Vagina (tissue), 2 donors: ENCODE data around the gene RALGAPA2. TPM values are rescaled to one million over a fixed set of nuclear protein-coding genes. Genes with fewer than 3 reads are reported as not detected.

Source experiments
- DNase-seq, 2 donors: peaks; one replicate each; pipeline ENCODE4 v3.0.0-alpha.2; 2017; ENCODE audit errors: extremely low spot score in 2 of 2
- H3K27ac ChIP-seq: fragments of 200-600 bp; sonication (generic); one replicate; pipeline ENCODE4 v1.5.1; 2019
- H3K27me3 ChIP-seq: fragments of 200-600 bp; sonication (generic); one replicate; pipeline ENCODE4 v1.5.1; 2019
- H3K36me3 ChIP-seq, 2 donors: fragments of 200-600 bp; sonication (generic); one replicate each; pipeline ENCODE4 v1.5.1; 2017 to 2019
- H3K4me1 ChIP-seq: fragments of 200-600 bp; sonication (generic); one replicate; pipeline ENCODE4 v1.5.1; 2019
- H3K4me3 ChIP-seq, 2 donors: fragments of 200-600 bp; sonication (generic); 1 replicate in 1 of 2; 2 replicates in 1 of 2; pipeline ENCODE4 v1.5.1; 2016 to 2019
- H3K9me3 ChIP-seq: fragments of 200-600 bp; sonication (generic); one replicate; pipeline ENCODE4 v1.5.1; 2019
- POLR2A ChIP-seq, 2 donors: fragments of 450-650 bp; IDR thresholded peaks; one replicate each; pipeline ENCODE4 v1.6.1; 2017; ENCODE audit warnings: antibody characterized with exemption in 2 of 2, mild to moderate bottlenecking in 2 of 2, moderate library complexity in 2 of 2
- POLR2AphosphoS5 ChIP-seq, 2 donors: sonication (generic); formaldehyde crosslinking; IDR thresholded peaks; one replicate each; pipeline ENCODE4 v1.9.0; 2017; ENCODE audit warnings: antibody characterized with exemption in 2 of 2, mild to moderate bottlenecking in 2 of 2, low read depth in 1 of 2; ENCODE audit not compliant: insufficient read depth in 1 of 2
- intact Hi-C: fragments of 100-400 bp; cut with DNase I; formaldehyde crosslinking; loops from one replicate; pipeline ENCODE4 v1.15.1; 2023
- total RNA-seq: library from RNA; depleted of rRNA; stranded (reverse); fragments of >200 nt; gene quantifications from one replicate; pipeline ENCODE4 v1.2.3, GENCODE V29; 2016
- TF ChIP-seq, protein P1 (sequence below), 3 experiments: fragments of 450-650 bp in 2 of 3; fragments of 200-600 bp in 1 of 3; sonication (generic) in 1 of 3; IDR thresholded peaks; one replicate each; pipeline ENCODE4 v1.5.1; 2017 to 2019; ENCODE audit warnings: antibody characterized with exemption in 3 of 3, mild to moderate bottlenecking in 2 of 3, moderate library complexity in 2 of 3

RALGAPA2 gene
- total RNA-seq, 1 donor from 2014 or later: 31.9 TPM

DNA sequence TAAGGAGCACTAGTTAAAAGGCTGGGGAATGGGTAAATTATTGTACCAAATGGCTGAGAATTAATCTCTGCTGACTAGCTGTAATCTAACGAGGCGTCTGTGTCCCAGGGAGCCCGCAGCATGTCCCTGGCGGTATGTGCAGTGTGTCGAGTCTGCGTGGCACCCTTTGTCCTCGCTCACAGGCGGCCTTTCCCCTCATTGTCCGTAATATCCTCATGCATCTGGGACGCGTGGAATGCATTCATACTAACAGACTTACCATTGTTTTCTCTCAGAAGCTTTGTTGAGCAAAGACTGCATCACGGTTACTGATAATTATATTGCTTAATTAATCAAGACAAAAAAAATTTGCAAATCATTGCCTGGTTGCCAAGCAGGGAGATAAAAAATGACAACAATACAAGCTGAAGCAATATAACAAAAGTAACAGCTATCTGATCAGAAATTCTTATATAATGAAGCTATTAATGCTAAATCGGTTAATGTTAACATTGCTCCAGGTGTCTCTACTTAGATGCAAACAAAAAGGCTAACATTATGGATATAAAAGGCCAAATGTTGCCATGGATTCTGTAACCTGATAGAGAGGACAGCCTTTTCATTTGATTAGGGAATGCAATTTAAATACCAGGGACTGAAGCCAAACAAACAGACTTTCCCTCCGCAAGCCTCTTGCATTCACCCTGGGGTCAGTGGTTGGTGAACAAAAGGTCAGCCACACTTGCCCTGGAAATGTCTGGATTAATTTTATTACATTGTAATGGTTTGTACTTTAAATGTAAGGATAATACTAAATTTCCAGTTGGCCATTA, 219.7 kb downstream of the RALGAPA2 start:
- no peaks in the 10 kb centered on the region for H3K4me1 ChIP-seq
- no peak overlapping the region for H3K27ac ChIP-seq
- no peaks in the 10 kb centered on the region for H3K9me3 ChIP-seq
- DNase-seq: no peak
- peaks cover 0 to 11% of the 10 kb centered on the region in 2 donors for H3K36me3 ChIP-seq
- H3K4me3 ChIP-seq: no peak overlapping the region
- intact Hi-C loops: no loop called here
- no peaks in the 10 kb centered on the region for H3K27me3 ChIP-seq
- TF ChIP-seq POLR2AphosphoS5 (IDR thresholded peaks at IDR 0.05; ENCODE audit: insufficient read depth in 1 of 2, low read depth in 1 of 2): no peak
- TF ChIP-seq, protein P1, sequence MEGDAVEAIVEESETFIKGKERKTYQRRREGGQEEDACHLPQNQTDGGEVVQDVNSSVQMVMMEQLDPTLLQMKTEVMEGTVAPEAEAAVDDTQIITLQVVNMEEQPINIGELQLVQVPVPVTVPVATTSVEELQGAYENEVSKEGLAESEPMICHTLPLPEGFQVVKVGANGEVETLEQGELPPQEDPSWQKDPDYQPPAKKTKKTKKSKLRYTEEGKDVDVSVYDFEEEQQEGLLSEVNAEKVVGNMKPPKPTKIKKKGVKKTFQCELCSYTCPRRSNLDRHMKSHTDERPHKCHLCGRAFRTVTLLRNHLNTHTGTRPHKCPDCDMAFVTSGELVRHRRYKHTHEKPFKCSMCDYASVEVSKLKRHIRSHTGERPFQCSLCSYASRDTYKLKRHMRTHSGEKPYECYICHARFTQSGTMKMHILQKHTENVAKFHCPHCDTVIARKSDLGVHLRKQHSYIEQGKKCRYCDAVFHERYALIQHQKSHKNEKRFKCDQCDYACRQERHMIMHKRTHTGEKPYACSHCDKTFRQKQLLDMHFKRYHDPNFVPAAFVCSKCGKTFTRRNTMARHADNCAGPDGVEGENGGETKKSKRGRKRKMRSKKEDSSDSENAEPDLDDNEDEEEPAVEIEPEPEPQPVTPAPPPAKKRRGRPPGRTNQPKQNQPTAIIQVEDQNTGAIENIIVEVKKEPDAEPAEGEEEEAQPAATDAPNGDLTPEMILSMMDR (IDR thresholded peaks at IDR 0.05): no peak
- TF ChIP-seq POLR2A (IDR thresholded peaks at IDR 0.05): no peak

DNA sequence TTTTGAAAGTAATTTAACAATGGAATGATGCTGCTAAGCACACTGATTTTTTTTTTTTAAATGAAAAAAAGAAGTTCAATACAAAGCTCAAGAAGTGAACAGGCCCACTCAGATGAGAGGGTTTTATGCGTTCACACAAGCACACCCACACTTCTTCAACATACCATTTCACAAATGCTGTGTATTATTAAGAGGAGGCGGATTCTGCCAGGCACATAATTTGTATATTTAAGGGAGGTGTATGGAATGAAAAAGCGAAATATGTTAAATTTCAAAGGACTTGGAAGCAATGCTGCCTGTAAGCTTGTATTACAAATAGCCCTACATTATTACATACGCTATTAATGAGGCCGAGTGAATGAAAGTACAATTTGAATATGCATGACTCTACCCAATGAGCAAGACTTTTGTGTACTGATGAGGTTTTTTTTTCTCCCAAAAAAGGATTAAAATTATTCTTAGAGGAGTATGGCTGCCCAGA, 220.6 kb downstream of the RALGAPA2 start:
- Histone ChIP-seq H3K4me1 (no peaks in the 10 kb centered on the region), H3K27ac (no peak overlapping the region), H3K4me3 (no peak overlapping the region), H3K27me3 (no peaks in the 10 kb centered on the region), H3K36me3 (peaks cover 0 to 14% of the 10 kb centered on the region in 2 donors), H3K9me3 (no peaks in the 10 kb centered on the region)
- no peak for DNase-seq
- TF ChIP-seq POLR2AphosphoS5 (IDR thresholded peaks at IDR 0.05; ENCODE audit: insufficient read depth in 1 of 2, low read depth in 1 of 2) (no peak), POLR2A (IDR thresholded peaks at IDR 0.05) (no peak)
- TF ChIP-seq, protein P1 (IDR thresholded peaks at IDR 0.05): no peak
- intact Hi-C loops: no loop called here

DNA sequence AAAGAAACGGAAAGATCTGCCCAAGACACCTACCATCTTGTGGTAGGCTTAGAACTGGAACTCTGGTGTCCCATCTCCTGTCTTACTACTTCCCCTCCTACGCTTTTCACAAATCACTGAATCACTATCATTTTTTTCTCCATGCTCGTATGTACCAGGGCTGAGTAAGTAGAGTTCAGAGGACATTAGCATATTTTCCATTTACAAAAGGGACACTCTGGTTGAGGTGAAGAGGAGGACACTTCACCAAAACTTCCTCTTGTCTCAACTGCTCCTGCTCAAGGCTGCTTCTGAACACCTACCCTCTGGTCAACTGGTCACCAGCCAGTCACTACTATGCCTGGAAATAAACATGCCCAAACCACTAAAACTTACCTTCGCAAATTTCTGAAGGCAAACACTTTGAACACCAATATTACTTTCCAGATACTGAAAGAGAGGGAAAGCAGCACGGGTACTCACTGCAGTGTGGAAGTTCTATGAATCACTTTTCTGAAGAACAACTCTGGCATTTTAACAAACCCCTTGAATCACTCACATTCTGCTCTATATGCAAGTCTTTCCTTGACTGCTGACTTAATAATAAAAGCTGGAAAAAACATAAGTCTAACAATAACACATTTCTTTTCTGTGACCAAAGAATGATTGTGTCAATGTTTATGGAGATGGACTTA, 221.2 kb downstream of the RALGAPA2 start:
- intact Hi-C loops: no loop called here
- TF ChIP-seq, protein P1 (IDR thresholded peaks at IDR 0.05): no peak
- TF ChIP-seq POLR2A (IDR thresholded peaks at IDR 0.05) (no peak), POLR2AphosphoS5 (IDR thresholded peaks at IDR 0.05; ENCODE audit: insufficient read depth in 1 of 2, low read depth in 1 of 2) (no peak)
- peaks cover 0 to 14% of the 10 kb centered on the region in 2 donors for H3K36me3 ChIP-seq

DNA sequence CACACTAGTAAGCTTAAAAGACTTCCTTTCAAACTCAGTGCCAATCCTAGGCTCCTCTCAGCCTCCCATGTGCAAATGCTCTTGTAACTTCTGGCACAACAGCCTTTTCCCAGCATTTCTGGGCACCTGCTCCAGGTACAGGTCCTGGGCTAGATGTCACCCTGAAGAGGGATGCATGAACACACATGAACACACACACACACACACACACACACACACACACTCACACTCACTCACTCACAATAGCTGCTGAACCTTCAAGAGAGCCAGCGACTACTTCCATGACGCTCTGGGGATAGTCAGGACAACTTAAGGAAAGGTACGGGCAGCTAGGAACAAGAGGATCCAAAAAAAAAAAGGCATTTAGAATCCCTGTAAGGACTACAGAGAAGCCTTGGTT, 221.8 kb downstream of the RALGAPA2 start:
- Histone ChIP-seq H3K27ac (no peak overlapping the region), H3K27me3 (no peaks in the 10 kb centered on the region), H3K4me1 (no peaks in the 10 kb centered on the region), H3K9me3 (no peaks in the 10 kb centered on the region), H3K4me3 (no peak overlapping the region), H3K36me3 (peaks cover 0 to 14% of the 10 kb centered on the region in 2 donors)
- no peak for DNase-seq
- intact Hi-C loops: no loop called here
- TF ChIP-seq POLR2AphosphoS5 (IDR thresholded peaks at IDR 0.05; ENCODE audit: insufficient read depth in 1 of 2, low read depth in 1 of 2) (no peak), POLR2A (IDR thresholded peaks at IDR 0.05) (no peak)
- TF ChIP-seq, protein P1 (IDR thresholded peaks at IDR 0.05): no peak

More for the DNA sequence above, 221.2 kb downstream of the RALGAPA2 start:
- no peak overlapping the region for H3K4me3 ChIP-seq
- no peak for DNase-seq
- no peaks in the 10 kb centered on the region for H3K4me1 ChIP-seq
- no peaks in the 10 kb centered on the region for H3K9me3 ChIP-seq
- H3K27me3 ChIP-seq: no peaks in the 10 kb centered on the region
- no peak overlapping the region for H3K27ac ChIP-seq
